Measurements from ENCODE around the gene INPP5F.

INPP5F gene

DNA sequence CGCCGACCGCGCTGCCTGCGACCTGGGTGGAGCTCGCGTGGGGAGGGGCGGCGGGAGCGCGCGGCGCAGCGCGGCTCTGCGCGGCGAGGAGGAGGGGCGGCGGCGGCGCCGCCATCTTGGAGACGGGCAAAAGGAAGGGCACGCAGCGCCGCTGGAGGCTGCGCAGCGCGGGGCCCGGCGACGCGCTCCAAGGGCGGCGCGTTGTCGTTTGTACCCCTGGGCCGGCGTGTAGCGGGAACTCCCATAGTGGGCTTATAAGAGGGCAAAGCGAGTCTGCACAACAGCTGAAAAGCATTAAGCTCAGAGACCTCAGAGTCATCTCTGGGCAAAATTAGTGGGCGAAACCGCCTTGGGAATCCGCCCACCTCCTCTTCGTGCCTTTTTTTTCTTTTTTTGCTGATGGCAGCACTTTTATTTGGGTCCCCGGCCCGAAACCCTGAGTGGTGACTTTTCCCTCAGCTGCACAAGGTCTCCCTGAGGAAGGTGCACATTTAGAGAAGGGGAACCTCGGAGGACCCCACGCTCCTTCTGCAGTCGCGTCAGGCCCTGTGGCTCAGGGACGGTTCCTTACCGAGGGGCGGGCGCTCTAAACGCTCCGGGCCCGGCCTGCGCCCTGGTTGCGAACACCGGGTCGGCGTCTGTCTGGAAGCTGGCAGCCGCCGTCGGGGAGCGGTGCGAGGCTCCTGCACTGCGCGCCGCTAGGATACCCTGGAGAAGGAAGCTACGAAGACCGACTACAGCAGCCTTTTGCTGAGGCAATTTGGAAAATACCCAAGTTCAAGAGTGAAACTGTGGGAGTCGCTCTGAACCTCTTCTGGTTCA lies 147.2 kb downstream of the INPP5F start:
- peak; percentile 91 for DNase-seq

DNA sequence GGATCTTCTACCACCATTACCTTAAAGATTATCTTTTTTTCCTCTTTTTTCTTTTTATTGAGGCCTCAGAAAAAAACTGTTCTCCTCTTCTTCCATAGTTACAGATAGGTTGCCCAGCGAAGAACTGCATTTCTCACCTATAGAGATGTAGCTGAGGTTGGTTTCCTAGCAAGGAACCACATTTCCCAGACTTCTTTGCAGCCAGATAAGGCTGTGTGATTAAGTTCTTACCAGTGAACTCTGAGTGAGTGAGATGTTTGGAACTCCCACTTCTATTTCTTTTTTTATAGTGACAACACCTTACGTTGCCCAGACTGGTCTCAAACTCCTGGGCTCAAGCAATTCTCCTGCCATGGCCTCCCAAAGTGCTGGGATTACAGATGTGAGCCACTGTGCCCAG lies 152.7 kb downstream of the INPP5F start:
- DNase-seq, result no peak

Measured in stimulated activated CD4-positive, alpha-beta T cell treated with anti-CD3 and anti-CD28 coated beads, Interleukin-15, amount 100 ng/mL, for 24 hours (primary cell).